G401.6 (cell line): ENCODE data around the gene OR52A1.
"Not testable (repeated sequence)": the region's sequence is repeated elsewhere in the genome, so short reads cannot be mapped to it uniquely, and the experiment has no call there.

ENCODE experiments used
- FAIRE-seq: peaks from 2 replicates; lab custom pipeline; 2012; peaks lifted over from hg19 to GRCh38; lab: Jason Lieb, UNC

The OR52A1 gene

DNA sequence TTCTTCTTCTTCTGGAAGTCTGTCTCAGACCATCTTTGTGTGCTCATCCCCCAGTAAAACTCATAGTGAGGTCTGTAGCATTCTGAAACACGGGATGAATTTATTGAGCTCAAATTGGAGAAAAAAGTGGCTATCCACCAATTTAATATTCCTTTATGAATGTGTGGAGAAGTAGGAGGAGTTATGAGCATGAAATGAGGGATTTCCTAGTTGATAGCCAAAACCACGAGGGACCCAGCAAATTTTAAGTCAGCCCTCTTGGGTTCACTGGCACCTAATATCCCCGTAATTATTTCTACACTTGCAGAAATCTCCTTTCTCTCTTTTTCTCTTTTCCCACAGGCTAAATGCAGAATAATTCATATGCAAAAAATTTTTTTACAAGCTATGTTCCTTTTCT lies at the start of gene OR52A1:
Gene OR52A1 (minus strand): TSS at position 101 of the 400 bp plus-strand sequence. CDS start 2,388 bp downstream, outside the sequence.
- no peak for FAIRE-seq

GRCh38 chr11:5203366-5203765 lies 48.8 kb upstream of the OR52A1 start:
- no peak for FAIRE-seq

- FAIRE-seq: no peak
Observed at GRCh38 chr11:5200582-5200981, 46.0 kb upstream of the OR52A1 start, which contains the start of gene OR51V1. Gene OR51V1 (minus strand): TSS chr11:5200682. CDS start chr11:5200682, 0 bp downstream.

- no peak for FAIRE-seq
Observed at GRCh38 chr11:5198285-5198684, 43.7 kb upstream of the OR52A1 start.

GRCh38 chr11:5197536-5197935 lies 43.0 kb upstream of the OR52A1 start:
- FAIRE-seq: no peak

DNA sequence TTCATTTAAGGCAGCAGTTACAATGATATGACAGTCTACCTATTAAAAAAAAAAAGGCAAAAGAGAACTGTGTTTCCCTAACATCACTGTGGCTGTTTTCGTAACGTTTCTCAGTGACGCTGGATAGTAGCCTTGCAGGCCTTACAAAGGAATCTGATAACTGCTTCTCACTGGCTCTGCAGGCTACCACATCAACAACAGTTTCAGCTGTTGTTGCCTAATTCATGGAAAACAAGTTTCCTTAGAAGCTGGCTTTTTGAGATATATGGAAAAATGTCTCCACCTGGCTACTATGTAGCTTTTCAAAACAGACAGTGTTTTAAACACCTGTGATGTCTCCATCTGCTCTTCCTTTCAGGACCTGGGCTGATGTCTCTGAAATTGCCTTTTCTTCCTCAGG lies 42.2 kb upstream of the OR52A1 start:
- FAIRE-seq: no peak

DNA sequence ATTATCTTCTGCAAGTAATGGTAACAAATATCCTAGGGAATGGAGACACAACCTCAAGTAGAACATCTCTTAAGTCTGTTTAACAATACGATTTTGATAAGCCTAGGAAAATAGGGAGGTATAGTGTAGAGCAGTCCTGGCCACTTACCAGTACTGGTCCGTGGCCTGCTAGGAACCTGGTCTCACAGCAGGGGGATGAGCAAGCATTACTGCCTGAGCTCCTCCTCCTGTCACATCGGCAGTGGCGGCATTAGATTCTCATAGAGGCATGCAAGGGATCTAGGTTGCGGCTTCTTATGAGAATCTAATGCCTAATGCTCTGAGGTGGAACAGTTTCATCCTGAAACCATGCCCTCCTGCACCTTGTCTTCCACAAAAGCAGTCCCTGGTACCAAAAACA lies 41.5 kb upstream of the OR52A1 start:
- no peak for FAIRE-seq

- FAIRE-seq: no peak
Observed at GRCh38 chr11:5192738-5193137, 38.2 kb upstream of the OR52A1 start.

GRCh38 chr11:5188201-5188600 lies 33.6 kb upstream of the OR52A1 start:
- FAIRE-seq: no peak

DNA sequence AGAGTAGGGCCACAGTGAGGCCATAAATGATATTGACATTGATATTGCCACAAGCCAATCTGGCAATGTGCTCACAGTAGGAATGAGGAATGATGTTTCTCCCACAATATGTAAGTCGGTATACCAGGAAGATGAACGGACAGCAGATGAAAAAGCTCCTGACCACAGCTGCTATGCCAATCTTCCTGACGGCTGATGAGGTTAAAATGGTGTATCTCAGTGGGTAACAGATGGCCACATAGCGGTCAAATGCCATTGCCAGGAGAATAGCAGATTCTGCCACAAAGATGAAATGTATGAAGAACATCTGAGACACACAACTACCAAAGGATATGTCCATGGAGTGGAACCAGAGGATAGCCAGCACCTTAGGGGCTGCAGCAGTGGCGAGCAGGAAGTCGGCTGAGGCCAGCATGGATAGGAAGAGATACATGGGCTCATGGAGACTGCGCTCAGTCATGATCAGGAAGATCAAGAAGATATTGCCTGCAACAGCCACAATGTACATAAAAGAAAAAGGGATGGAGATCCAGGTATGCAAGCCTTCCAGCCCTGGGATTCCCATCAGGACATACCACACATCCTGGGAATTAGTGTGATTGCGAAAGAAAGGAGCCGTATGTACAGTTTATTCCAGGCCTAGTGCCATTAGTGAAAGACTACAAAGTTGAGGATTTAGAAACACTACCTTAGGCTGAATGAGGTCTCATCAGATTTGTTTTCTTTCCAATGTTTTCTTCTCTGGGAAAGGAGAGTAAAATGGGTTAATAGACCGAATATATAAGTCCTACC lies 23.7 kb upstream of the OR52A1 start:
- FAIRE-seq: no peak

- no peak for FAIRE-seq
Observed at GRCh38 chr11:5174934-5175333, 20.4 kb upstream of the OR52A1 start.

GRCh38 chr11:5171856-5172255 lies 17.3 kb upstream of the OR52A1 start:
- FAIRE-seq: no peak

GRCh38 chr11:5165898-5166297 lies 11.3 kb upstream of the OR52A1 start:
- FAIRE-seq: not testable (repeated sequence)

DNA sequence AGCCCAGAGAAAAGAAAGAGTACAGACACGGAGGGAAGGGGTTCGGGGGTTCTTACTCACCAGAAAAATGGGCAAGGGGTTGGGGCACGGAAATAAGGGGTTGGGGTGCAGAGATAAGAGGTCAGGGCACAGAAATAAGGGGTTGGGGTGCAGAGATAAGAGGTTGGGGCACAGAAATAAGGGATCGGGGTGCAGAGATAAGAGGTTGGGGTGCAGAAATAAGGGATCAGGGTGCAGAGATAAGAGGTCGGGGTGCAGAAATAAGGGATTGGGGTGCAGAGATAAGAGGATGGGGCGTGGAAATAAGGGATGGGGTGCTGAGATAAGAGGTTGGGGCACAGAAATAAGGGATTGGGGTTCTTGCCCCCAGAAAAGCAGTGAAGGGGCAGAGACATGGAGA lies 10.2 kb upstream of the OR52A1 start:
- FAIRE-seq: not testable (repeated sequence)

- not testable (repeated sequence) for FAIRE-seq
Observed at GRCh38 chr11:5161045-5161444, 6.5 kb upstream of the OR52A1 start.

DNA sequence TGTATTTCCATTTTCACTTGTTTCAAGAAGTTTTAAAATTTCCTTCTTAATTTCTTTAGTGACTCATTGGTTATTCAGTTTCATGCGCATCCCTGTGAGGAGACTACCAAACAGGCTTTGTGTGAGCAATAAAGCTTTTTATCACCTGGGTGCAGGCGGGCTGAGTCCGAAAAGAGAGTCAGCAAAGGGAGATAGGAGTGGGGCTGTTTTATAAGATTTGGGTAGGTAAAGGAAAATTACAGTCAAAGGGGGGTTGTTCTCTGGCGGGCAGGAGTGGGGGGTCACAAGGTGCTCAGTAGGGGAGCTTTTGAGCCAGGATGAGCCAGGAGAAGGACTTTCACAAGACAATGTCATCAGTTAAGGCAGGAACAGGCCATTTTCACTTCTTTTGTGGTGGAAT lies 5.7 kb upstream of the OR52A1 start:
- not testable (repeated sequence) for FAIRE-seq

DNA sequence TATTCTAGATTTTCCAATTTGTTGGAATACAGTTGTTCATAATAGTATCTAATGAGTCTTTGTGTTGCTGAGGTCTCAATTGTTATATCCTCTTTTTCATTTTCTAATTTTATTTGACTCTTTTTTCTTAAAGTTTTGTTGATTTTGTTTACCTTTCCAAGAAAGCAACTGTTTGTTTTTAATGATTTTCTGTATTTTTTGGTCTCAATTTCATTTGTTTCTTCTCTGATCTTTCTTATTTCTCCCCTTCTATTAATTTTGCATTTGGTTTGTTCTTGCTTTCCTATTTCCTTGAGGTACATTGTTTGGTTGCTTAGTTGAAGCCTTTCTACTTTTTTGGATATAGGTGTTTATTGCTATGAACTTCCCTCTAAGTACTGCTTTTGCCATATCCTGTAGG lies 5.2 kb upstream of the OR52A1 start:
- FAIRE-seq: no peak

GRCh38 chr11:5153574-5154431 lies 754 bp downstream of the OR52A1 start:
- no peak for FAIRE-seq

DNA sequence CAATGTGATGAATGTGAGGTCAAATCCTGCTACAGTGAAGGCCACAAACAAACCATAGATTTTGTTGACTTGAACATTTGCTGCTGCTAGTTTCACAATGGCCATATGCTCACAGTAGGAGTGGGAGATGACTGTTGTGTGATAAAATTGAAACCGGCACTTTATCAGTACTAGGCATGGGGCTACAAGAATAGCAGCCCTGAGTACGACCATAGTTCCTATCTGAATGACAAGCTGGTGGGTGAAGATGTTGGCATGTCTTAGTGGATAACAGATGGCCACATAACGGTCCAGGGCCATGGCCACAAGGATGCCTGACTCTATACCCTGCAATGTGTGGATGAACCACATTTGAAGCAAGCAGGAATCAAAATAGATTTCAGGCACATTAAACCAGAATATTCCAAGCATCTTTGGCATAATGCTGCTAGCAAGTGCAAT lies 2.8 kb downstream of the OR52A1 start:
- no peak for FAIRE-seq

DNA sequence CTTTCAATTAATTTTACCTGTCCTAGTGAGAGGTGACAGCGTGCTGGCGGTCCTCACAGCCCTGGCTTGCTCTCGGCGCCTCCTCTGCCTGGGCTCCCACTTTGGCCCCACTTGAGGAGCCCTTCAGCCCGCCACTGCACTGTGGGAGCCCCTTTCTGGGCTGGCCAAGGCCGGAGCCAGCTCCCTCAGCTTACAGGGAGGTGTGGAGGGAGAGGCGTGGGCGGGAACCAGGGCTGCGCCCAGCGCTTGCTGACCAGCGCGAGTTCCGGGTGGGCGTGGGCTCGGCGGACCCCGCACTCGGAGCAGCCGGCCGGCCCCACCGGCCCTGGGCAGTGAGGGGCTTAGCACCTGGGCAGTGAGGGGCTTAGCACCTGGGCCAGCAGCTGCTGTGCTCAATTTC lies 10.4 kb downstream of the OR52A1 start:
- FAIRE-seq: not testable (repeated sequence)

DNA sequence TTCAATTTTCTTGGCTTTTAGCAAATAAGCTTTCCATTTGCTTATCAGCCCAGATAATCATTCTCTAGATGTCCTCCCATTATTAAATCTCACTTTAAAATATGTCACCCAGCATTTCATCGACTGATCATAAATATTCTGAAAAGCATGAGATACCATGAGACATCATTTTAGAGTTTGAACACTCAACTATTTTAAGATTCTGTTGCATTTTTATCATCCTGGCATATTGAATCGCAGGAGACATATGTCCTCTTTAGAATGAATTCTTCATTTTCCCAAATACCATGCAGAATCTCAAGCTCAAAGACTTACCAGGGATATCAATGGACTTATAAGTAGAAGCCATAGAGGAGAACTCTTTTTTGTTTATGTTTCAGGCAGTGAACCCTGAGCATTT lies 16.6 kb downstream of the OR52A1 start, which contains the start of gene OR52A5:
Gene OR52A5 (minus strand): TSS at position 361 of the 400 bp plus-strand sequence. CDS start 5,714 bp downstream, outside the sequence.
- no peak for FAIRE-seq

DNA sequence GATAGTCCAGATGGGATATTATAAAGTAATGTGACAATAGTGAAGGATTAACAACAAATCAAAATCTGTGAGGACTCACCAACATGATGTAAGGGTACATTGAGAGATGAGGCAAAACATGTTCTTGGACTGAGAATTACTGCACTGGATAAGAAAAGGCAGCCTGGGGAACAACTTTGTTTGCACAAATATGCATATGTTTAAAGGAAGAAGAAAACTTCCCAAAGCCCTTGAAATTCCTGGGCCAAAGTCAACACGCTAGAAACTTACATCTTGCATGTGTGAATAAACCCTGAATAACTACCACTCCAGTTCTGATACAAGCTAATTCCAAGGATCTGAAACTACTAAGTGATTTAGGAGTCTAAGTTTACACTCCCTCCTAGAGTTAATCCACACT lies 17.5 kb downstream of the OR52A1 start:
- FAIRE-seq: no peak

- no peak for FAIRE-seq
Observed at GRCh38 chr11:5136261-5136660, 18.3 kb downstream of the OR52A1 start.
